Left cardiac atrium (tissue), 4 donors: ENCODE measurements around the gene POM121. TPM values are rescaled to one million over a fixed set of nuclear protein-coding genes. Genes with fewer than 3 reads are reported as not detected.
A peak's percentile ranks its signal among the peaks of the same experiment; 100 is the strongest.
"Not testable (repeated sequence)": the region's sequence is repeated elsewhere in the genome, so short reads cannot be mapped to it uniquely, and the experiment has no call there.

Experiments used
- ATAC-seq, 2 donors: fragments of 200-7000 bp; cut with Tn5 transposase; one replicate each; pipeline ENCODE4 v1.9.1; 2020; ENCODE audit warnings: mild to moderate bottlenecking in 2 of 2, moderate library complexity in 2 of 2
- DNase-seq: peaks from one replicate; pipeline ENCODE4 v3.0.0-alpha.2; 2020
- intact Hi-C, 2 donors: fragments of 100-400 bp; cut with DNase I; formaldehyde crosslinking; loops; one replicate each; pipeline versions ENCODE4 v1.14.1 to v1.15.1; 2022 to 2023
- total RNA-seq, 2 donors: library from RNA; stranded (reverse); fragmentation: NEBNext Ultra II Directional; extraction: Animal tissue kit (Norgen Biotek cat#: 25700); gene quantifications; one replicate each; pipeline ENCODE4 v1.2.1, GENCODE V29; 2021
- donor health status: DM: no; HTN: yes; CAD: no.
- donor health status: DM: no; HTN: yes; CAD: no; lungs with severe emphysema.
- donor health status: DM: yes; HTN: yes; CAD: no.
- donor health status: Dilated cardiomyopathy.

POM121 gene
- total RNA-seq, 2 donors from 2014 or later, result 21.5 to 30.7 TPM

DNA sequence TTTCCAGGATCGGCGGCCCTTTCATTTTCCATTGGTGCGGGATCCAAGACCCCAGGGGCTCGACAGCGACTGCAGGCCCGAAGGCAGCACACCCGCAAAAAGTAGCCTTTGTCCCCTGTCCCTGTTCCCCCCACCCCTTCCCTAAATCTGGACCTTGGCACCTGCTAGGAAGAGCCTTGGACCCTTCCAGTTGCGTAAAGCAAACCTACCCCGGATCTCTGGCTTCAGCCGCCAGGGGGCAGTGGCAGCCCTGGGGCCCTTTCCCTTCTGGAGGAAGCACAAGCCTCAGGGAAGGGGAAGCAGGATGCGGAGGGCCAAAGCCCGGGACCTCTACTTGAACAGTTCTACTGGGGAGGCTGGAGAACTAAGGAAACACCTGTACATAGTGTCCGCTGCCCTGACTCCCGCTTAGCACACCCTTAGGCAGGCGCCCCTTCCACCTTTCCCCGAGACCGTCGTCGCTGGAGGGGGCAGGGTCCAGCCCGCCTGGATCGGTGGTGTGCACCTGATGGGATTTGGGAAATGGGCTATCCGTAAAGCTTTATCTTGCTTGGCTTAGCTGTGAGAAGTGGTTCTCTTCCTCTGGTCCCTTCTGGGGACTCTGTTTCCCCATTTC is 21.3 kb downstream of the POM121 start:
- DNase-seq, ATAC-seq, intact Hi-C loops: not testable (repeated sequence)

GRCh38 chr7:72948714-72949113 is 23.8 kb downstream of the POM121 start:
- DNase-seq, ATAC-seq, intact Hi-C loops: not testable (repeated sequence)

GRCh38 chr7:72949276-72949675 is 24.4 kb downstream of the POM121 start:
- DNase-seq, intact Hi-C loops: not testable (repeated sequence)
- ATAC-seq, result peak in 1 of 2 donors; percentile 36

- intact Hi-C loops, result not testable (repeated sequence)
- peak; percentile 37 for DNase-seq
These were observed 24.8 kb downstream of the POM121 start for GRCh38 chr7:72949686-72950085.

DNA sequence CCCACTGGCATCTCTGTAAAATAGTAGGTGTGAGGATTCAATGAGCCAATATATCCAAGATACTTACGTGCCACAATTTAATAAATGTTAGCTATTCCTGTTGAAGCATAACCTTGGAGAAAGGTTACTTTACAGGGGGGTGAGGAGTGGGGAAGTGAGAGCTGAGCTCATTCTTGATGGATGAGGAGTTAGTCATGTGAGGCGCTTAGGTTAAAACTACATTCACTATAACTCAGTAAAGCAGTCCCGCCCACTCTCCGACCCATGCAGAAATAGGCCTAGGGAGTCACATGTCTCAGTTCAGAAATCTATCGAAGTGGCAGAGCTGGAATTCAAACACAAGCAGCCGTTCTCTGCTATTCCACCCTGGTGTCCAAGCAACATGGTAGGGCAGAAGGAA is 25.5 kb downstream of the POM121 start:
- DNase-seq, intact Hi-C loops, ATAC-seq: not testable (repeated sequence)

More at GRCh38 chr7:72949686-72950085, 24.8 kb downstream of the POM121 start:
- ATAC-seq, result not testable (repeated sequence)

DNA sequence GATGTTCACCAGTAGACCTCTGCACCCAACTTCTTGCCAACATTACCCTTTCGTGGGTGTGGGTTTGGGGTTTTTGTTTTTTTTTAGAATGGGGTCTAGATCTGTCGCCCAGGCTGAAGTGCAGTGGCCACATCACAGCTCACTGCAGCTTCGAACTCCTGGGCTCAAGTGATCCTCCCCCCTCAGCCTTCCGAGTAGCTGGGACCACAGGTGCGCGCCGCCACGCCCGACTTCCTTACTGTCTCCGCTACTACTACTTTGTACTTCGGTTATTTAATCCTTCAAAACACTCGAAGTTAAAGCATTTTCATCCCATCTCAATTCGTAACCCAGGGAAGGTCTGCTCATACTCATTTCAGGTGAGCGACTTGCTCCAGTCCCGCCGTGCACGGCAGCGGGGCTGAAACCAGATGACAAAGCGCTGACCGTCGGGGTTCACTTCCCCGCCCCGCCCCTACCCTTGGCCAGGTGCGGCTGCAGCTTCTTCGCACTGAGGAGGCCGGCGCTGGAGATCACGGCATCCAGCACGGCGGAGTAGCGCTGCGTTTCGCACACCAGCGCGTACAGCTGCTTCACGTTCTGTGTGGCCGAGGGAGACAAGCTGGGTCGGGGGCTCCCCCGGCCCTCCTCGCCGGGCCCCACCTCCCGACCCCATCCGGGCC is 29.1 kb downstream of the POM121 start:
- intact Hi-C loops, DNase-seq: not testable (repeated sequence)
- peak; percentile 42 to 55 for ATAC-seq

DNA sequence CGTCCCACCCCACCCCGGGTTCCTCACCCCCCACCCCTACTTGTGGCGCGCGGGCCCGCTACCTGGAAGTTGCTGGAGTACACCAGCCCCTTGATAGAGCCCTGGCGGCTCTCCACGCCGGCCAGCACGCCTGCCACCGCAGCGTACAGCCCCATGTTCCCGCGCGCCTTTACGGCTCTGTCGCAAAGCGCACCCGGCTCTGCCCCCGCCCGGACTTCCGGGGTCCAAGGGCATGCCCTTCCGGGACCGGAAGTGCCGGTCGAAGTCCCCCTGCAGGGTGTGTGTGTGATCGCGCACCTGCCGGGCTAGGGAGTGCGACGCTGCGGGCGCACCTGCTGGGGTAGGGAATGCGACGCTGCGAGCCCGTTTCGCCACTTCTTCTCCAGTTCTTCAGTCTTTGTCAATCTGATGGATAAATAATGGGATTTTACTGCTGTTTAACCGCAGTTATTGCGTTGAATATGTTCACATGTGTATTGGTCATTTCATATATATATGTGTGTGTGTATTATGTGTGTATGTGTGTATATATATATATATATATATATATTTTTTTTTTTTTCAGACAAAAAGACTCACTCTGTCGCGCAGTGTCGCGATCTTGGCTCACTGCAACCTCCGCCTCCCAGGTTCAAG is 29.8 kb downstream of the POM121 start:
- DNase-seq, intact Hi-C loops: not testable (repeated sequence)

DNA sequence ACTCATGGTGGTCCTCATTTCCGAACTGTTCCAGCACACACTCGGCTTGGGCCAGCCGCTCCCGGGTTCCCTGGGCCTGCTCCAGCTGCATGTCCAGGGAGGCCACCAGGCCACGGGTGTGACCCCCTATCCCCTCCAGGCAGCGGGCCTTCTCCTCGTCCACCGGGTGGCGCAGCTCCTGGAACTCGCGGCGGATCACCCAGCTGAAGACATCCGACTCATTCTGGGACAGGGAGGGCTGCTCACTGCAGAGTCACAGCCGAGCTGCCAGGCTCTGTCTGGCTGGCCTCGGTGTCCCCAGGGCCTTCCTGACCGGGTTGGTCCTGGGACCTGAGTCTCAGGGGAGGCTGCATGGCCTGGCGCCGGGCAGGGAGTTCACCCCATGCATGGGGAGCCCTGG is 35.1 kb downstream of the POM121 start:
- peak in 1 of 2 donors; percentile 8 for ATAC-seq
- intact Hi-C loops, DNase-seq: not testable (repeated sequence)

More for the DNA sequence above, 29.8 kb downstream of the POM121 start:
- ATAC-seq, result peak; percentile 95 to 98

DNA sequence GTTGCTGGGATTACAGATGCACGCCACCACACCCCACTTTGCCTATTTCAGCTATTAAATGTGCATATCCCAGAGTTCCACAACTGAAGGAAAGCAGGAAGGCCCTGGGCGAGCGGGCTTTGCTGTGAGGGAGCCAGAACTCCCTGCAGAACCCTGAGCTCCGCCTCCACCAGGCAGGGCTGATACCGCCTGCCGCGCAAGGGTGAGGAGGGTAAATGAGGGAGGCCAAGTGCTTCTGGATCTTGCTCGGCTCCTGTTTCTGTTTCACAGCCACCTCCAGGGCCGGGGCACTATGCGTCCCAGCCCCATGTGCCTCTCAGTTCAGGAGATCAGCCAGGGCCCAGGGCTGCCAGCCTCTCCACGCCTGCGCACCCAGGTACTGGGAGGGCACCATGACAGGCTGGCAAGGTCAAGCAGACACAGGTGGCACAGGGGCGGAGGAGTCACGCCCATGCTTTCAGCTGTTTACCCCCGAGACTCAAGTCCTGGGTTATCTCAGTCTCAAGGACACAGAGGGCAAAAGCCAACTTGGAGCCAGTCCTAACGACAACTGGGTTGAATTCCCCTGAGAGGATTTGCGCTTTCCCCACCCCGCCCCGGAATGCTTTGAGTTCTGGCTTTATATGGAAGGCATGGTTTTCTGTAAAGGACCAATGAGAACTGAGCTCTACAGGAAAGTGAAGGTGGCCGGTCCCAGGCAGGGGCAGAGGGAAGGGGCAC is 35.9 kb downstream of the POM121 start:
- intact Hi-C loops, DNase-seq: not testable (repeated sequence)
- ATAC-seq, result peak; percentile 31 to 51

DNA sequence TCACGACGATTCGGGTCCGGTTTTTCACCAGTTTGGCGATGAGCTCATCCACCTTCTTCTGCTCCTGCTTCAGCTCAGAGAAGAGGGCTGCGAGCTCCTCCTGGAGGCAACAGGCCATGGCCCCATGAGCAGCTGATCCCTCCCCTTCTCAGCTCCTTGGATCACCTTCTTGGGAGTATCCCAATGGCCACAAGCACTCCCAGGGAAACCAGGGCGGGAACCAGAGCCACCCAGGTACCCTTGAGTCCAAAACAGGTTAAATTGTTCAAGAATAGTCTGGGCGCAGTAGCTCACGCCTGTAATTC is 36.4 kb downstream of the POM121 start:
- intact Hi-C loops, ATAC-seq, DNase-seq: not testable (repeated sequence)

DNA sequence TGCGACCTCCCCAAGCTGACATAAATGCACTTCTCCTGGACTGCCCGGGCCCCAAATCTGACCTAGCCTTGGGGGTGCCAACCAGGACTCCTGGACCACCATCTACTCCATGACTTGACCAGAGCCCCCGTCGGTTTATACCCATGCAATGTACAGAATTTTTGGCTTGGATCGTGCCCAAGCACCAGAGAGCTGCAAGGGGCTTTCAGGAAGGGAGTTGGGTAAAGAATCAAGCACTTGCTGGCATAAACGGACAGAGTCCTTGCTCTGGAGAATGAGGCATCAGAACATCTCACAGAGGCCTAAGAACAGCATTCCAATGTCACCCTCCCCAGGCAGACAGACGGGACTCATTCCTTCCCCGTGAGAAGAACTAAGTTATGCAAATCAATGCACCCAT is 38.2 kb downstream of the POM121 start:
- ATAC-seq, intact Hi-C loops: not testable (repeated sequence)

DNA sequence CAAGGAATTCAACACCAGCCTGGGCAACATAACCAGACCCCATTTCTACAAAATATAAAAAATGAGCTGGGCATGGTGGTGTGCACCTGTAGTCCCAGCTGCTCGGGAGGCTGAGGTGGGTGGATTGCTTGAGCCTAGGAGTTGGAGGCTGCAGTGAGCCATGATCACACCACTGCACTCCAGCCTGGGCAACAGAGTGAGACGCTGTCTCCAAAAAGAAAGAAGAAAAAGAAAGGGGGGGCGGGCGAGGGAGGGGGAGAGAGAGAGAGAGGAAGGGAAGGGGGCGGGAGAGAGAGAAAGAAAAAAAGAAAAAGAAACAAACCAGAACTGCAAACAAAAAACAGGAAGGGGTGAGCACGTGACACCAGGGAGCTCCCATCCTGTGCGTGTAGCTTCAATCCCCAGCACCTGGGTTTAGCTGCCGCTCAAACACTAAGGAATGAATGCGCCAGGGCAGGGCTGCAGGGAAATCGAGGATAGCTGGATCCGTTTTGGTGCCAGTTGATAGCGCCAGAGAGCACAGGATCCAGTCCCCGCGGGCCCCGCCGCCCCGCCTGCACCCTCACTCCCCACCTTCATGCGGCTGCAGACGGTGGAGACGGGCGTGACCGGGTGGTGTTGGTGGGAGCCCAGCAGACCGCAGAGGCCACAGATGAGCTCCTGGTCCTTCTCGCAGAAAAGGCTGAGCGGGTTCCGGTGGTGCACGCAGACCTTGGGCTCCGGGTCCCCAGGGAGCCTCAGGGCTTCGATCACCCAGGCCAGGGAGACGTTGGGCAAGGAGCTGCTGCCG is 40.5 kb downstream of the POM121 start:
- intact Hi-C loops, DNase-seq: not testable (repeated sequence)
- peak; percentile 28 to 38 for ATAC-seq

More for the DNA sequence above, 38.2 kb downstream of the POM121 start:
- DNase-seq, result not testable (repeated sequence)

- intact Hi-C loops, ATAC-seq: not testable (repeated sequence)
- DNase-seq, result peak; percentile 9
These were observed 42.0 kb downstream of the POM121 start for GRCh38 chr7:72966892-72967291.

- intact Hi-C loops, DNase-seq: not testable (repeated sequence)
- peak in 1 of 2 donors; percentile 20 for ATAC-seq
These were observed 44.2 kb downstream of the POM121 start, which contains the start of gene TRIM74 for GRCh38 chr7:72968980-72969516. TSS of gene TRIM74 (minus strand) at chr7:72969466. CDS start at chr7:72966157, 3,309 bp downstream.

GRCh38 chr7:72969688-72970087 is 44.8 kb downstream of the POM121 start:
- peak in 1 of 2 donors; percentile 3 for ATAC-seq
- DNase-seq, intact Hi-C loops: not testable (repeated sequence)

DNA sequence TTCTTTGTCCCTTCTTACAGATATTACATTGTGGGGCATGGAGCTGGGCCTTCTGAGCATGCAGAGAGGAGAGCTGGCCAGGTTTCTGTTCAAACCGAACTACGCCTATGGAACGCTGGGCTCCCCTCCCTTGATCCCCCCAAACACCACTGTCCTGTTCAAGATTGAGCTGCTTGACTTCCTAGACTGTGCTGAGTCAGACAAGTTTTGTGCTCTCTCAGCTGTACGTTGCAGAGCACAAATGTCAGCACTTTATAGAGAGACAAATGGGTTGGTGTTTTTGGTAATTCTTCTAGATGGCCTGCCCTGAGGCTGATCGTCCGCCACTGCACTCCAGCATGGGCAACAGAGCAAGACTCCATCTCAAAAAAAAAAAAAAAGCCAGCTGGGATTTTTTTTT is 46.6 kb downstream of the POM121 start:
- peak in 1 of 2 donors; percentile 11 for ATAC-seq
- intact Hi-C loops, result not testable (repeated sequence)

GRCh38 chr7:72974781-72975180 is 49.9 kb downstream of the POM121 start:
- ATAC-seq, intact Hi-C loops, DNase-seq: not testable (repeated sequence)

More for the DNA sequence above, 46.6 kb downstream of the POM121 start:
- DNase-seq, result not testable (repeated sequence)
